Neural cell (in vitro differentiated cells): ENCODE results near the gene PRDM1. TPM values are rescaled to one million over a fixed set of nuclear protein-coding genes. Genes with fewer than 3 reads are reported as not detected.

Experiments used
- H2AFZ ChIP-seq: fragments of 200-600, 300-800 bp; sonication (generic), shearing (Covaris generic); 2 replicates; pipeline ENCODE4 v1.6.0; 2014; ENCODE audit warnings: low read depth, mild to moderate bottlenecking, antibody characterized with exemption, low read length, moderate library complexity
- H3F3A ChIP-seq: fragments of 200-600 bp; shearing (Covaris generic); 2 replicates; pipeline ENCODE4 v1.6.1; 2016; ENCODE audit warnings: mild to moderate bottlenecking, moderate library complexity, mixed read lengths, antibody characterized with exemption, low read length; ENCODE audit not compliant: insufficient read depth, poor library complexity, severe bottlenecking
- H3K27ac ChIP-seq: fragments of 200-600, 300-800 bp; sonication (generic), shearing (Covaris generic); 2 replicates; pipeline ENCODE4 v1.5.1; 2014; ENCODE audit warnings: mild to moderate bottlenecking, low read length, moderate library complexity
- H3K27me3 ChIP-seq: fragments of 300-800, 200-600 bp; sonication (generic), shearing (Covaris generic); 2 replicates; pipeline ENCODE4 v1.6.0; 2014; ENCODE audit warnings: mild to moderate bottlenecking, low read depth, low read length, moderate library complexity; ENCODE audit not compliant: insufficient read depth
- H3K36me3 ChIP-seq: fragments of 300-800, 200-600 bp; sonication (generic), shearing (Covaris generic); 2 replicates; pipeline ENCODE4 v1.5.1; 2014; ENCODE audit warnings: mild to moderate bottlenecking, antibody characterized with exemption, low read length, moderate library complexity; ENCODE audit not compliant: insufficient read depth
- H3K4me2 ChIP-seq: fragments of 300-800, 200-600 bp; sonication (generic), shearing (Covaris generic); 2 replicates; pipeline ENCODE4 v1.6.0; 2014; ENCODE audit warnings: mild to moderate bottlenecking, low read length
- H3K4me3 ChIP-seq: fragments of 300-800, 200-600 bp; sonication (generic), shearing (Covaris generic); 2 replicates; pipeline ENCODE4 v1.5.1; 2014; ENCODE audit warnings: mild to moderate bottlenecking, low read length, moderate library complexity
- H3K79me2 ChIP-seq: fragments of 200-600 bp; shearing (Covaris generic); replicated peaks from 2 replicates; pipeline ENCODE4 v1.6.0; 2014; ENCODE audit warnings: mild to moderate bottlenecking, low read length, moderate library complexity; ENCODE audit not compliant: insufficient read depth
- H3K9ac ChIP-seq: fragments of 300-800, 200-600 bp; sonication (generic), shearing (Covaris generic); 2 replicates; pipeline ENCODE4 v1.6.1; 2016; ENCODE audit warnings: mild to moderate bottlenecking, low read length, mixed read lengths
- H3K9me2 ChIP-seq: fragments of 200-600 bp; shearing (Covaris generic); 2 replicates; pipeline ENCODE4 v1.6.1; 2016; ENCODE audit warnings: mild to moderate bottlenecking, low read length, mixed read lengths; ENCODE audit not compliant: insufficient read depth
- H3K9me3 ChIP-seq: fragments of 200-600, 300-800 bp; sonication (generic), shearing (Covaris generic); 2 replicates; pipeline ENCODE4 v1.6.1; 2016; ENCODE audit warnings: mild to moderate bottlenecking, mixed run types, low read length, moderate library complexity, mixed read lengths
- H4K20me1 ChIP-seq: fragments of 200-600 bp; shearing (Covaris generic); 2 replicates; pipeline ENCODE4 v1.6.1; 2016; ENCODE audit warnings: mild to moderate bottlenecking, mixed run types; ENCODE audit not compliant: insufficient read depth
- EP300 ChIP-seq: fragments of 450-650 bp; conservative IDR thresholded peaks from 2 replicates; pipeline ENCODE4 v1.6.1; 2014; ENCODE audit warnings: antibody characterized with exemption, mild to moderate bottlenecking, moderate library complexity; ENCODE audit not compliant: poor library complexity, severe bottlenecking
- EZH2 ChIP-seq: fragments of 200-600, 300-800 bp; shearing (Covaris generic), sonication (generic); IDR thresholded peaks from 2 replicates; pipeline ENCODE4 v1.6.1; 2014; ENCODE audit warnings: antibody characterized with exemption, low read length, borderline replicate concordance, mild to moderate bottlenecking; ENCODE audit not compliant: insufficient read depth, poor library complexity, severe bottlenecking
- MXI1 ChIP-seq: fragments of 450-650 bp; conservative IDR thresholded peaks from 2 replicates; pipeline ENCODE4 v1.6.1; 2014; ENCODE audit warnings: antibody characterized with exemption, mild to moderate bottlenecking; ENCODE audit not compliant: poor library complexity, severe bottlenecking
- RAD21 ChIP-seq: fragments of 450-650 bp; conservative IDR thresholded peaks from 2 replicates; pipeline ENCODE4 v1.6.1; 2014; ENCODE audit warnings: antibody characterized with exemption, mild to moderate bottlenecking, moderate library complexity
- SMC3 ChIP-seq: fragments of 450-650 bp; conservative IDR thresholded peaks from 2 replicates; pipeline ENCODE4 v1.6.1; 2014; ENCODE audit warnings: antibody characterized with exemption, mild to moderate bottlenecking, moderate library complexity; ENCODE audit not compliant: poor library complexity
- TAF1 ChIP-seq: IDR thresholded peaks from 2 replicates; pipeline ENCODE4 v1.6.1; 2012; ENCODE audit warnings: low read depth
- polyA plus RNA-seq: library from polyadenylated mRNA; depleted of rRNA; stranded (reverse); fragments of >200 nt; gene quantifications from 2 replicates; pipeline ENCODE4 v1.2.3, GENCODE V29; 2014
- TF ChIP-seq, protein P1 (sequence below): IDR thresholded peaks from 2 replicates; pipeline ENCODE4 v1.6.1; 2012; ENCODE audit warnings: borderline replicate concordance
- TF ChIP-seq, protein P2 (sequence below): fragments of 450-650 bp; IDR thresholded peaks from 2 replicates; pipeline ENCODE4 v1.5.1; 2014; ENCODE audit warnings: antibody characterized with exemption, mild to moderate bottlenecking, moderate library complexity; ENCODE audit not compliant: poor library complexity, severe bottlenecking

PRDM1 gene
- polyA plus RNA-seq, 1 donor from 2014 or later, result 0.09 TPM

DNA sequence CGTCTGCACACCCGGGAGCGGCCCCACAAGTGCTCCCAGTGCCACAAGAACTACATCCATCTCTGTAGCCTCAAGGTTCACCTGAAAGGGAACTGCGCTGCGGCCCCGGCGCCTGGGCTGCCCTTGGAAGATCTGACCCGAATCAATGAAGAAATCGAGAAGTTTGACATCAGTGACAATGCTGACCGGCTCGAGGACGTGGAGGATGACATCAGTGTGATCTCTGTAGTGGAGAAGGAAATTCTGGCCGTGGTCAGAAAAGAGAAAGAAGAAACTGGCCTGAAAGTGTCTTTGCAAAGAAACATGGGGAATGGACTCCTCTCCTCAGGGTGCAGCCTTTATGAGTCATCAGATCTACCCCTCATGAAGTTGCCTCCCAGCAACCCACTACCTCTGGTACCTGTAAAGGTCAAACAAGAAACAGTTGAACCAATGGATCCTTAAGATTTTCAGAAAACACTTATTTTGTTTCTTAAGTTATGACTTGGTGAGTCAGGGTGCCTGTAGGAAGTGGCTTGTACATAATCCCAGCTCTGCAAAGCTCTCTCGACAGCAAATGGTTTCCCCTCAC lies 21.0 kb downstream of the PRDM1 start:
- H3K9me3 ChIP-seq, result no peaks in the 10 kb centered on the region
- H3K79me2 ChIP-seq, result no peaks in the 10 kb centered on the region

DNA sequence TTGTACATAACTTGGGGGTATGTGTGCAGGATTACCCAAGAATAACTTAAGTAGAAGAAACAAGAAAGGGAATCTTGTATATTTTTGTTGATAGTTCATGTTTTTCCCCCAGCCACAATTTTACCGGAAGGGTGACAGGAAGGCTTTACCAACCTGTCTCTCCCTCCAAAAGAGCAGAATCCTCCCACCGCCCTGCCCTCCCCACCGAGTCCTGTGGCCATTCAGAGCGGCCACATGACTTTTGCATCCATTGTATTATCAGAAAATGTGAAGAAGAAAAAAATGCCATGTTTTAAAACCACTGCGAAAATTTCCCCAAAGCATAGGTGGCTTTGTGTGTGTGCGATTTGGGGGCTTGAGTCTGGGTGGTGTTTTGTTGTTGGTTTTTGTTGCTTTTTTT lies 22.0 kb downstream of the PRDM1 start:
- no peak overlapping the region for H3K9ac ChIP-seq
- no peaks in the 10 kb centered on the region for H4K20me1 ChIP-seq
- H3K9me2 ChIP-seq, result no peaks in the 10 kb centered on the region
- no peaks in the 10 kb centered on the region for H3K9me3 ChIP-seq
- no peak overlapping the region for H3K4me2 ChIP-seq
- H3K27ac ChIP-seq, result no peak overlapping the region
- H3K4me3 ChIP-seq, result no peak overlapping the region
- H2AFZ ChIP-seq, result no peak overlapping the region
- TF ChIP-seq RAD21 (no peak), SMC3 (no peak), EP300 (no peak), TAF1 (no peak), MXI1 (no peak), EZH2 (no peak)
- TF ChIP-seq, protein P1, sequence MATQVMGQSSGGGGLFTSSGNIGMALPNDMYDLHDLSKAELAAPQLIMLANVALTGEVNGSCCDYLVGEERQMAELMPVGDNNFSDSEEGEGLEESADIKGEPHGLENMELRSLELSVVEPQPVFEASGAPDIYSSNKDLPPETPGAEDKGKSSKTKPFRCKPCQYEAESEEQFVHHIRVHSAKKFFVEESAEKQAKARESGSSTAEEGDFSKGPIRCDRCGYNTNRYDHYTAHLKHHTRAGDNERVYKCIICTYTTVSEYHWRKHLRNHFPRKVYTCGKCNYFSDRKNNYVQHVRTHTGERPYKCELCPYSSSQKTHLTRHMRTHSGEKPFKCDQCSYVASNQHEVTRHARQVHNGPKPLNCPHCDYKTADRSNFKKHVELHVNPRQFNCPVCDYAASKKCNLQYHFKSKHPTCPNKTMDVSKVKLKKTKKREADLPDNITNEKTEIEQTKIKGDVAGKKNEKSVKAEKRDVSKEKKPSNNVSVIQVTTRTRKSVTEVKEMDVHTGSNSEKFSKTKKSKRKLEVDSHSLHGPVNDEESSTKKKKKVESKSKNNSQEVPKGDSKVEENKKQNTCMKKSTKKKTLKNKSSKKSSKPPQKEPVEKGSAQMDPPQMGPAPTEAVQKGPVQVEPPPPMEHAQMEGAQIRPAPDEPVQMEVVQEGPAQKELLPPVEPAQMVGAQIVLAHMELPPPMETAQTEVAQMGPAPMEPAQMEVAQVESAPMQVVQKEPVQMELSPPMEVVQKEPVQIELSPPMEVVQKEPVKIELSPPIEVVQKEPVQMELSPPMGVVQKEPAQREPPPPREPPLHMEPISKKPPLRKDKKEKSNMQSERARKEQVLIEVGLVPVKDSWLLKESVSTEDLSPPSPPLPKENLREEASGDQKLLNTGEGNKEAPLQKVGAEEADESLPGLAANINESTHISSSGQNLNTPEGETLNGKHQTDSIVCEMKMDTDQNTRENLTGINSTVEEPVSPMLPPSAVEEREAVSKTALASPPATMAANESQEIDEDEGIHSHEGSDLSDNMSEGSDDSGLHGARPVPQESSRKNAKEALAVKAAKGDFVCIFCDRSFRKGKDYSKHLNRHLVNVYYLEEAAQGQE, result no peak
- TF ChIP-seq, protein P2, sequence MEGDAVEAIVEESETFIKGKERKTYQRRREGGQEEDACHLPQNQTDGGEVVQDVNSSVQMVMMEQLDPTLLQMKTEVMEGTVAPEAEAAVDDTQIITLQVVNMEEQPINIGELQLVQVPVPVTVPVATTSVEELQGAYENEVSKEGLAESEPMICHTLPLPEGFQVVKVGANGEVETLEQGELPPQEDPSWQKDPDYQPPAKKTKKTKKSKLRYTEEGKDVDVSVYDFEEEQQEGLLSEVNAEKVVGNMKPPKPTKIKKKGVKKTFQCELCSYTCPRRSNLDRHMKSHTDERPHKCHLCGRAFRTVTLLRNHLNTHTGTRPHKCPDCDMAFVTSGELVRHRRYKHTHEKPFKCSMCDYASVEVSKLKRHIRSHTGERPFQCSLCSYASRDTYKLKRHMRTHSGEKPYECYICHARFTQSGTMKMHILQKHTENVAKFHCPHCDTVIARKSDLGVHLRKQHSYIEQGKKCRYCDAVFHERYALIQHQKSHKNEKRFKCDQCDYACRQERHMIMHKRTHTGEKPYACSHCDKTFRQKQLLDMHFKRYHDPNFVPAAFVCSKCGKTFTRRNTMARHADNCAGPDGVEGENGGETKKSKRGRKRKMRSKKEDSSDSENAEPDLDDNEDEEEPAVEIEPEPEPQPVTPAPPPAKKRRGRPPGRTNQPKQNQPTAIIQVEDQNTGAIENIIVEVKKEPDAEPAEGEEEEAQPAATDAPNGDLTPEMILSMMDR, result no peak
- no peaks in the 10 kb centered on the region for H3F3A ChIP-seq
- no peaks in the 10 kb centered on the region for H3K79me2 ChIP-seq
- H3K27me3 ChIP-seq, result no peaks in the 10 kb centered on the region
- no peaks in the 10 kb centered on the region for H3K36me3 ChIP-seq

More for the DNA sequence above, 21.0 kb downstream of the PRDM1 start:
- TF ChIP-seq RAD21 (no peak), TAF1 (no peak)
- TF ChIP-seq, protein P1, result no peak
- Histone ChIP-seq H3K36me3 (no peaks in the 10 kb centered on the region), H3K4me2 (no peak overlapping the region), H3K27ac (no peak overlapping the region), H3F3A (no peaks in the 10 kb centered on the region), H3K9ac (no peak overlapping the region), H2AFZ (no peak overlapping the region), H4K20me1 (no peaks in the 10 kb centered on the region), H3K4me3 (no peak overlapping the region), H3K27me3 (no peaks in the 10 kb centered on the region), H3K9me2 (no peaks in the 10 kb centered on the region)
